Hematopoietic multipotent progenitor cell treated with erythropoietin and hydrocortisone succinate and interleukin-3 and kit ligand, for 6 days (in vitro differentiated cells): ENCODE data around the gene SLIT3.

Experiments used
- DNase-seq: peaks from one replicate; pipeline ENCODE4 v3.0.0-alpha.2; 2015

Gene SLIT3

DNA sequence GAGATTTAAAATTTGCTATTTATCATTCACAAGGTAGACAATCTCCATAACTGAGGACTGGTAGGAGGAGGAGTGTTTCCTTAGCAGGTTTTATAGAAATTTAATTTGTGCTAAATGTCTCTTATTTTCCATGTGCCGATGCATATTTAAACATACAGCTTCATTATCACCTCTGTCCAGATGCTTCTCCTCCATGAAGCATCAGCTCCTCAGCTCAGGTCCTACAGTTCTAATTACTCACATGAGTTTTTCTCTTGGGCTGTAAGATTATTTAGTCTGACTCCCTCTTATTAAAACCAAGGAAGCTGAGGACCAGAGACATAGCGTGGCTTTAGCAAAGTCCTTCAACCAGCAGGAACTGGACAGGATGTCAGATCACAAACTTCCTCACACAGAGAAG, 421.6 kb downstream of the SLIT3 start:
- peak; percentile 21 for DNase-seq

DNA sequence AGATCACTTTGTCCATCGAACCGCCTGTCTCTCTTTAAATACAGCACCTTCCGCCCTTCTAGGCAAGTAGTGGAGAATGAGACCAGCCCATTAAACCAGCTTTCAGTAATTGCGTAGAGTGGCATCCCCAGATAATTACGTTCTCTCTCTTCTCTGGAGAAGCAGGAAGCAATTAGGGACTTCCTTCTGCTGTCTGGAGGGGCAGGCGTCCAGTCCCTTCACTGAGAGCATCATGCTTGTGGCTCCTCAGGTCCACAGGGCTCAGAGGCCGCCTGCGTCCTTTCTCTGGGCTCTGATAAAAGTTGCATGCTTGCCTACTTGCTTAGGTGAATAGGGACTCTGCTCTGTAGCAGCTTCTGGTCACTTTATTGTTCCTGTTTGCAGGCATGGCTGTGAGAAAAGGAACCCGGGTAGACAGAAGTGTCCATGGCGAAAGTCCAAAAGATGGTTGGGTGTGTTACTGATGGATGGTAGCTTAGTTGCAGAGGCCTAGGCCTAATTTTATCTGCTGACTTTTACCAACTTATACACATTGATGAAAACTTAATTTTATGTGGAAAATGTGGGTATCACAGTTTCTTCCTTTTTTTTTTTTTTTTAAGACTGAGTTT, 422.7 kb downstream of the SLIT3 start:
- DNase-seq: peak; percentile 48

- peak; percentile 94 for DNase-seq
Observed at GRCh38 chr5:168877132-168877892, 423.6 kb downstream of the SLIT3 start.

- DNase-seq: peak; percentile 28
Observed at GRCh38 chr5:168876419-168876818, 424.5 kb downstream of the SLIT3 start.

- peak; percentile 93 for DNase-seq
Observed at GRCh38 chr5:168875832-168876231, 425.1 kb downstream of the SLIT3 start.

GRCh38 chr5:168874713-168875380, 426.1 kb downstream of the SLIT3 start:
- peak; percentile 71 for DNase-seq

DNA sequence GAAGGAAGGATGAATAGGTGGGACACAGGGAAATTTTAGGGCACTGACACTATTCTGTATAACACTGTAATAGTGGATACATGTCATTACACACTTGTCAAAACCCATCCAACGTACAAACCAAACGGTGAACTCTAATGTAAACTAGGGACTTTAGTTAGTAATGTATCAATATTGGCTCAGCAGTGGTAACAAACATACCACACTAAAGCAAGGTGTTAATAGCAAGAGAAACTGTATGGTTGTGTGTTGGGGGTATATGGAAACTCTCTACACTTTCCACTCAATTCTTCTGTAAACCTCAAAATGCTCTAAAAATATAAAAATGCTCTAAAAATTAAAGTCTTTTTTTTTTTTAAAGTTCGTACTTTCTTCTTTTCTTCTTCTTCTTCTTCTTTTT, 428.7 kb downstream of the SLIT3 start:
- DNase-seq: no peak

GRCh38 chr5:168870910-168871309, 430.0 kb downstream of the SLIT3 start:
- no peak for DNase-seq

GRCh38 chr5:168869615-168870227, 431.2 kb downstream of the SLIT3 start:
- DNase-seq: no peak

DNA sequence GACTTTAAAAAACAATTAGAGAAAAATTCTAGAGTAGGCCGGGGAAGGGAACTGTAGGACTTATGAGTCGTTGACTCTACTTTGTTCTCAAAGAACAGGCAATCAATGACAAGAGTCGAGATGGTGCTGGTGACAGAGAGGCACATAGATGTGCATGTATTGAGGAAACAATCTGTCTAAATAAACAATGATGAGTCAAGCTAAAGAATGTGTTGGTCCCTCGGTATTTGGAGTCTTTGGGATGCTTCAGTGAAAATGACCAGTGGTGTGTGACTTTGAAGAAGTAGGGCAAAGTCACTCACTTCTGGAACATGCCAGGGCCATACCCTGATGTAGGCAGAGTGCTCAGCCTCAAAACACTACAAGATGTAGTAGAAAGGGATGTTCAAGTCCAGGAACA, 433.7 kb downstream of the SLIT3 start:
- DNase-seq: no peak

GRCh38 chr5:168865968-168866367, 435.0 kb downstream of the SLIT3 start:
- DNase-seq: no peak

DNA sequence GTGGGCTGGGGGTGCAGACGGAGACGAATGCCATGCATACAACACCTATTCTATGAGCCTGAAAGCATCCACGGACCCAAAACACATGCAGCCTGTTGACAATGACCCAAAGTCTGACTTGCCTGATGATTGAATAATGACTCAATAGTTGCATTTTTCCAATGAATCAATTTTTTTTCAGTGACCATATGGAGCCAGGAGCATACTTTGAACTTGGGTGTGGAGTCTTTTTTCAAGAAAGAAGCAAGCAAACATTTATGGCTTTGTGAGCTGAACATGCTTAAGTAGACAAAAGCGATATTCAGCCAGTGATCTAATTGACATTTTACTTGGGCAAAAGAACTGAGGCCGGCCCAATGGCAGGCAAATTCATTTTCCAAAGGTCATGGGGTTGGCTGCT, 437.9 kb downstream of the SLIT3 start:
- no peak for DNase-seq

- peak; percentile 96 for DNase-seq
Observed at GRCh38 chr5:168860503-168860902, 440.4 kb downstream of the SLIT3 start.

DNA sequence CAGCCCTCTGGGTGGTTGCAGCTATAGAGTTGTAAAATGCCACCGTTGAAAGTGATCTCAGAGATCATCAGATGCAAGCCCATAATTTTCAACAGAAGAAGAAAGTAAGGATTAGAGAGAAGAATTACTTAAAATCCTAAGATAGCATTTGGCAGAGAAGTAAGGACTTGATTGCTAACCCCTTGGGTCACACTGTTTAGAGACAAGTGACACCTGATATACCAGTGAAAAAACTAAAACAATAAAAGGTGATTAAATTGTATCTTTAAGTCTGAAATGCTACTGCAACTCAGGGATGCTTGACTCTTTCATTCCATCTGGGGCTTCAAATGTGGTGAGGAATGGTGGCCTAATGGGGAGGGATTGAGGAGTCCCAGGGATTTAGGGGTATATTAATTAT, 440.9 kb downstream of the SLIT3 start:
- peak; percentile 32 for DNase-seq

- no peak for DNase-seq
Observed at GRCh38 chr5:168859471-168859870, 441.5 kb downstream of the SLIT3 start.

DNA sequence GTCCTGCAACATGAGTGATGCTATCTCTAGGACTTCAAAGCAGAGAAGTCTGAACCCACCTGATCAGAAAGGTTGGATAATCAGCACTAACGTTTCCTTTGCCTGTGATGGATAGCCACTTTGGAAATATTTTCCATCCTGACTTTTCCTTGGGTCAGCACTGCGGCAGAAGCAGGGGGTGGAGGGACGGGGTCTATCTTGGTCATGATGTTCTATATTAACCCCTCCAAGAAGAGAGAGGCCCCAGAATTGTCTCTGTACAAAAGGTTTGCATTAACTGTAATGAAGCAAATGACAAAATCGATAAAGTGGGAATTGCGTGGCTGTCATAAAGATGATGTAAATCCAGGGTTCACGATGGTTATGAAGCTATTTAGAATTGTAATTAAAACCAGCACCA, 441.9 kb downstream of the SLIT3 start:
- no peak for DNase-seq

DNA sequence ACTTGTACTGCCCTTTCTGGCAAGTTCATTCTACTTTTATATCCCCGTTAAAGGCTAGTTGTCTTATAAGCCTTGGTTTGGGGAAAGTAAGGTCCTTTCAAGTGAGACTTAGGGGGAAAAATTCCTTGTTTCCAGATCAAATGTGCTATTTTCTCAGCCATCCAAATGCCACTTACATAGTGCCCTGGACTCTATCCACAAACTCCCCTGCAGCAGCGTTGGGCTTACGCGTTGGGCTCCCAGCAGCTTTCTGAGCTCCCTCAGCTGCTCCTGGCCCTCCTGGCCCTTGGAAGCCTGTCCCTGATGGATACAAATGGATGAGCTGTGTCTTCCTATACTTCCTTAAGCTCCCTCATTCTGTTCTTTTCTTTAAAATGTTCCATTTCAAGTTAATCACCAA, 442.6 kb downstream of the SLIT3 start:
- no peak for DNase-seq

DNA sequence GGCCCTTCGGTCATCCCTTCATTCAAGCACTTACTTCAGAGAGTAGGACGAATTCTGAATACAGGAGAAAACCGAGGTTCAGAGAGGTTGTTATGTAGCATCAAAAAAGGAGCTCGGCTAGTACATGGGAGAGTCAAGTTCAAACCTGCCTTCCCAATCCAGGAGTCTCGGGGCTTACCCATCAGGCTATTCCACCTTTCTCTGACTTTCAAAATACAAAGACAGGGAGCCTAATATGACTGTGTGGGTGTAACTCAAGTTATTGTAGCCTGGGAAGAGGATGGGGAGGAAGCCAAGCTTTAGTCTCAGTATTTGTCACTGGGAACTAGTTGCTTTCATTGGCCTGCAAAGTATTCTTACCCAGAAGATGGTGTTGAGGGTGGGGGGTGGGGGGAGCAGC, 447.0 kb downstream of the SLIT3 start:
- DNase-seq: no peak

- peak; percentile 12 for DNase-seq
Observed at GRCh38 chr5:168852329-168852728, 448.6 kb downstream of the SLIT3 start.

DNA sequence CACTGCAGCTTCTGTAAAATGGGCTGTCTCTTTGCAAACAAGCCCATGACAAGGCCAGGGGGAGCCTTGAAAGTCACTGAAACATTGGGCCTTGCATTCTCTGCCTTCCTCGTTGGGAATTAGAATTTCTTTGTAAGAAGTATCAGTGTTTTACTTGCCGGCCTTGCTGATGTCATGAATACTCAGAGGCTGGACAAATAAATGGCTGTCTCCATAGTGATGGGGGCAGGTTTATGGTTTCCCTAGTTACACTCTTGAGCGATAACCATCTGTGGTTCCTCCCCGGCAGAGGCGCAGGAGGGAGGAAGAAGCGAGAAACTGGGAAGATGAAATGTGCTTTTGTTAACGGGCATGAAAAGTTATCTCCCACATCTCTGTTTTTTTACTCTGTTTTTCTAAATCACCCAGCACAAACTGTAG, 449.0 kb downstream of the SLIT3 start:
- peak; percentile 87 for DNase-seq

DNA sequence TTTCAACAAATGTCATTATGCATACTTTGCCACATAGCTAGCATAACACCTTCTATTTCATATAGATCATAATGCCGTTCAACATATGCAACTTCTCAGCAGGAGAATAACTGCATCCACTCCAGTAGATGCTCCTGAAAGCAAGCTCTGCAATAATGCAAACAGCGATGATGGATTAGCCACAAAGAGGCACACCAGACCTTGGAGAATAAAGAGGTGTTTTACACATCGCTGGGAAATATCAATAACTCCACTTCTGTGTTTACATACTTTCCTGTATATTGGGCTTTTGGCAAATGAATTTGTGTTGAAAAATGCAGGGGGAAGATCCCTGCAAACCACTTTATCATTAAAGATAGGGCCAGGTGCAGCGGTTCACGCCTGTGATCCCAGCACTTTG, 450.3 kb downstream of the SLIT3 start:
- DNase-seq: no peak

DNA sequence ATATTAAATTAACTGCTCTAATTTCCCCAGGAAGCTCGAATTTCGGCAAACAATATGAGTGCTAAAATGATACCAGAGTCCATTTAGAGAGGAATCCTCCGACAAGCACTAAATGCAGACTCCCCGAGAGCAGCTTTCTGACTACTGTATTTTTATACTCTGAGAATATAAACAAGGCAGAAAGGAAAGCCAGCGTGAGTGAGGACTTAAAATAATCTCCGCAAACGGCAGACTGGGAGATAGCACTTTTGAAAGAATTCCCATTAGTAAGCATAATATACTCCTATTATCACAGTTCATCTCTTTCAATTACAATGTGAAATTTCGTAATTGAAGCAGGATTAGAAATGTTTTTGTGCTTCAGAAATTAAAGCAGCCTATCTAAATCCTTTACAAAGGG, 452.4 kb downstream of the SLIT3 start:
- no peak for DNase-seq

DNA sequence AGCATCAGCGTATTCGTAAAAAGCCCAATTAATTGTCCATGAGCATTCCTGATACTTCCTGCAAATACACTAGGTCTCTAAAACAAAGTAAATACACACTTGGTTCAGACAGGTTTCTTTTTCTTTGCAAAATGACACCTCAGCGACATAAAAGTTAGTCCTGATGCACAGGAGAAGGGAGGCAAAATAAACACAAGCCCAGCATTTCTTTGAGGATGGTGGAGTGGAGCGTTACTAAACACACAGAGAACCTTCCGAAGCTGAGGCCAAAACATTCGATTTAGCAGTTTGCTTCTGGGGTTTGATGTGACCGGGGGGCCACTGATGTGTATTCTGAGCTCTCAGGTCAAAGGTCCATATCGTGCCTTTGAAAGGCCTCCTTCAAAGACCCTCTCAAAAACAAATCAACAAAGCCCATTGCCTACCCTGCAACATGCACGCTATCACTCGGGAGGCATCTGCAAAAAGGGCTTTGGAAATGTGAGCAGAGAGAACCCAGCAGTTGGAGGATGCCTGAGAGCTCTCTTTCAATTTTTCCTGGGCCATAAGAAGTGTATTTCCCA, 453.3 kb downstream of the SLIT3 start:
- DNase-seq: no peak
